Neuronal stem cell (in vitro differentiated cells): ENCODE data around the gene RUNDC1. TPM values are rescaled to one million over a fixed set of nuclear protein-coding genes. Genes with fewer than 3 reads are reported as not detected.

Experiments used
- DNase-seq: peaks from one replicate; pipeline ENCODE4 v3.0.0-alpha.2; 2013; ENCODE audit warnings: low spot score
- H2AFZ ChIP-seq: one replicate; pipeline ENCODE4 v1.6.1; 2013; ENCODE audit warnings: mild to moderate bottlenecking, low read length, inconsistent platforms
- H2AK5ac ChIP-seq: 2 replicates; pipeline ENCODE4 v1.6.1; 2013; ENCODE audit warnings: low read depth, mild to moderate bottlenecking, inconsistent platforms, low read length, moderate library complexity, mixed read lengths
- H2BK120ac ChIP-seq: 2 replicates; pipeline ENCODE4 v1.6.1; 2013; ENCODE audit warnings: low read depth, mild to moderate bottlenecking, inconsistent platforms, low read length, moderate library complexity, mixed read lengths
- H2BK12ac ChIP-seq: one replicate; pipeline ENCODE4 v1.6.1; 2013; ENCODE audit warnings: low read length, inconsistent platforms
- H2BK15ac ChIP-seq: 2 replicates; pipeline ENCODE4 v1.6.1; 2013; ENCODE audit warnings: mild to moderate bottlenecking, low read length, inconsistent platforms, mixed read lengths
- H2BK5ac ChIP-seq: one replicate; pipeline ENCODE4 v1.6.1; 2013; ENCODE audit warnings: inconsistent platforms, mild to moderate bottlenecking, low read length, moderate library complexity
- H3K14ac ChIP-seq: one replicate; pipeline ENCODE4 v1.6.1; 2013; ENCODE audit warnings: low read length, inconsistent platforms
- H3K18ac ChIP-seq: 2 replicates; pipeline ENCODE4 v1.6.1; 2013; ENCODE audit warnings: low read length, inconsistent platforms
- H3K23ac ChIP-seq: 2 replicates; pipeline ENCODE4 v1.6.1; 2013; ENCODE audit warnings: low read depth, mild to moderate bottlenecking, mixed read lengths, low read length, inconsistent platforms; ENCODE audit not compliant: poor library complexity
- H3K27ac ChIP-seq: replicated peaks from 3 replicates; pipeline ENCODE4 v1.5.1; 2013; ENCODE audit warnings: low read length, inconsistent platforms
- H3K27me3 ChIP-seq, 3 experiments: 2 replicates each; pipeline ENCODE4 v1.6.1; 2013; ENCODE audit warnings: low read length in 3 of 3, mild to moderate bottlenecking in 2 of 3, inconsistent platforms in 1 of 3, low read depth in 1 of 3, mixed read lengths in 1 of 3, moderate library complexity in 1 of 3; ENCODE audit not compliant: control insufficient read depth in 3 of 3, insufficient read depth in 3 of 3
- H3K36me3 ChIP-seq, 2 donors: replicated peaks in 1 of 2; 2 replicates each; pipeline ENCODE4 v1.6.1; 2013; ENCODE audit warnings: low read length in 2 of 2; ENCODE audit not compliant: control insufficient read depth in 2 of 2, insufficient read depth in 2 of 2
- H3K4ac ChIP-seq: 2 replicates; pipeline ENCODE4 v1.6.1; 2013; ENCODE audit warnings: inconsistent platforms, mild to moderate bottlenecking, low read length, moderate library complexity
- H3K4me1 ChIP-seq, 2 donors: 1 replicate in 1 of 2; 2 replicates in 1 of 2; pipeline ENCODE4 v1.6.1; 2013; ENCODE audit warnings: low read length in 2 of 2, low read depth in 1 of 2; ENCODE audit not compliant: control insufficient read depth in 2 of 2, insufficient read depth in 1 of 2
- H3K4me2 ChIP-seq: one replicate; pipeline ENCODE4 v1.6.1; 2013; ENCODE audit warnings: mild to moderate bottlenecking, low read length, inconsistent platforms; ENCODE audit not compliant: insufficient read depth, poor library complexity, severe bottlenecking
- H3K4me3 ChIP-seq, 2 donors: 2 replicates each; pipeline ENCODE4 v1.5.1; 2013; ENCODE audit warnings: low read length in 2 of 2, mild to moderate bottlenecking in 2 of 2, inconsistent platforms in 1 of 2, moderate library complexity in 1 of 2
- H3K79me1 ChIP-seq: one replicate; pipeline ENCODE4 v1.6.1; 2013; ENCODE audit warnings: low read depth, mild to moderate bottlenecking, inconsistent platforms, low read length, moderate library complexity
- H3K9ac ChIP-seq: one replicate; pipeline ENCODE4 v1.6.1; 2013; ENCODE audit warnings: mild to moderate bottlenecking, low read depth, low read length, inconsistent platforms; ENCODE audit not compliant: poor library complexity
- H3K9me3 ChIP-seq, 2 donors: replicated peaks in 1 of 2; 2 replicates each; pipeline versions ENCODE3 to v1.6.1; 2013; ENCODE audit warnings: low read length in 2 of 2, mild to moderate bottlenecking in 2 of 2, inconsistent platforms in 1 of 2, low read depth in 1 of 2, mixed read lengths in 1 of 2, moderate library complexity in 1 of 2; ENCODE audit not compliant: control insufficient read depth in 2 of 2, insufficient read depth in 1 of 2
- H4K8ac ChIP-seq: one replicate; pipeline ENCODE4 v1.6.1; 2013; ENCODE audit warnings: low read depth, mild to moderate bottlenecking, inconsistent platforms, low read length, moderate library complexity
- H4K91ac ChIP-seq: one replicate; pipeline ENCODE4 v1.6.1; 2013; ENCODE audit warnings: low read length, low read depth, mild to moderate bottlenecking, inconsistent platforms; ENCODE audit not compliant: poor library complexity
- WGBS, 2 donors: extraction: QIAGEN DNeasy Blood & Tissue Kit; methylation state at CpG; one replicate each; pipeline ENCODE4 v1.1.7; 2013; ENCODE audit warnings: missing lambda C conversion rate in 2 of 2, mixed read lengths in 1 of 2; ENCODE audit not compliant: insufficient read length in 2 of 2, insufficient replicate concordance in 1 of 2; ENCODE audit errors: extremely low coverage in 2 of 2; 5-methylcytosine and 5-hydroxymethylcytosine counted together
- polyA plus RNA-seq, 2 experiments: library from polyadenylated mRNA; stranded (reverse); fragments of 200-250 nt; gene quantifications; one replicate each; pipeline ENCODE4 v1.2.3, GENCODE V29; 2013

The RUNDC1 gene
- polyA plus RNA-seq (2013, experiment 1 of 2) = 7.7 TPM
- polyA plus RNA-seq (2013, experiment 2 of 2) = 7.3 TPM

GRCh38 chr17:42980274-42980765 lies at the start of gene RUNDC1:
Gene RUNDC1, plus strand, starts transcription at chr17:42980565. Its CDS starts 12 bp downstream, at chr17:42980577.
- Histone ChIP-seq H4K91ac (peak within 1 kb of the TSS; percentile 72), H3K14ac (peak within 1 kb of the TSS; percentile 89), H3K18ac (peak within 1 kb of the TSS; percentile 91), H3K79me1 (peaks cover 10% of the 10 kb centered on the region), H2BK120ac (peak within 1 kb of the TSS; percentile 87), H3K4me2 (peak within 1 kb of the TSS; percentile 96), H2BK12ac (peak within 1 kb of the TSS; percentile 22), H3K9ac (peak within 1 kb of the TSS; percentile 98), H2AFZ (peak within 1 kb of the TSS; percentile 86), H4K8ac (no peak within 1 kb of the TSS), H3K4me3 (peak within 1 kb of the TSS; percentile 59 to 97), H3K27ac (peak within 1 kb of the TSS; percentile 59), H3K23ac (peak within 1 kb of the TSS; percentile 99), H3K4ac (peak within 1 kb of the TSS; percentile 37), H3K4me1 (peaks cover 2 to 12% of the 10 kb centered on the region in 2 donors), H3K27me3 (no peaks in the 10 kb centered on the region), H2BK15ac (no peak within 1 kb of the TSS), H3K36me3 (peaks cover 2 to 16% of the 10 kb centered on the region in 2 donors), H2BK5ac (peak within 1 kb of the TSS; percentile 75), H2AK5ac (peak within 1 kb of the TSS; percentile 81), H3K9me3 (peaks cover 0 to 3% of the 10 kb centered on the region in 2 donors)
- WGBS, 2 donors = no CpG with 5 or more reads among the region's 39 CpGs
- DNase-seq = peak; percentile 91

- Histone ChIP-seq H2AFZ (no peak overlapping the region), H2AK5ac (no peak overlapping the region), H2BK5ac (no peak overlapping the region), H3K18ac (no peak overlapping the region), H3K27me3 (peaks cover 0 to 11% (median 0%) of the 10 kb centered on the region in 3 experiments), H3K9ac (no peak overlapping the region), H3K4me1 (no peaks in the 10 kb centered on the region), H3K27ac (no peak overlapping the region), H3K14ac (no peak overlapping the region), H4K91ac (no peak overlapping the region), H3K4me3 (no peak overlapping the region), H3K36me3 (no peaks in the 10 kb centered on the region), H2BK120ac (no peak overlapping the region), H2BK15ac (no peak overlapping the region), H4K8ac (no peak overlapping the region), H3K4me2 (no peak overlapping the region), H3K9me3 (no peaks in the 10 kb centered on the region), H3K4ac (no peak overlapping the region), H3K23ac (no peak overlapping the region), H2BK12ac (no peak overlapping the region), H3K79me1 (no peaks in the 10 kb centered on the region)
- peak; percentile 52 for DNase-seq
- WGBS, 2 donors = no CpG with 5 or more reads among the region's 9 CpGs
Observed at GRCh38 chr17:42937712-42938596, 42.4 kb upstream of the RUNDC1 start.

- Histone ChIP-seq H4K8ac (no peak overlapping the region), H2BK5ac (no peak overlapping the region), H3K14ac (no peak overlapping the region), H2BK15ac (no peak overlapping the region), H3K27me3 (no peaks in the 10 kb centered on the region), H2AK5ac (no peak overlapping the region), H3K9me3 (no peaks in the 10 kb centered on the region), H4K91ac (no peak overlapping the region), H3K18ac (no peak overlapping the region), H3K4ac (no peak overlapping the region), H3K79me1 (no peaks in the 10 kb centered on the region), H2BK12ac (no peak overlapping the region), H2BK120ac (no peak overlapping the region), H3K4me3 (no peak overlapping the region), H2AFZ (no peak overlapping the region), H3K4me2 (no peak overlapping the region), H3K23ac (no peak overlapping the region), H3K4me1 (no peaks in the 10 kb centered on the region), H3K9ac (no peak overlapping the region), H3K36me3 (peaks cover 0 to 8% of the 10 kb centered on the region in 2 donors), H3K27ac (no peak overlapping the region)
- 100% methylated on average over 1 of the region's 3 CpGs for WGBS, 2 donors
- no peak for DNase-seq
Observed at GRCh38 chr17:42944211-42944610, 36.2 kb upstream of the RUNDC1 start.

GRCh38 chr17:42946812-42947211 lies 33.6 kb upstream of the RUNDC1 start:
- no peak overlapping the region for H3K4me2 ChIP-seq
- H2BK12ac ChIP-seq = no peak overlapping the region
- no peak for DNase-seq
- H3K14ac ChIP-seq = no peak overlapping the region
- no peaks in the 10 kb centered on the region for H3K27me3 ChIP-seq
- no peak overlapping the region for H3K4ac ChIP-seq
- no peak overlapping the region for H3K27ac ChIP-seq
- no peaks in the 10 kb centered on the region for H3K79me1 ChIP-seq
- H3K9me3 ChIP-seq = no peaks in the 10 kb centered on the region
- no peak overlapping the region for H3K18ac ChIP-seq
- no peak overlapping the region for H2AFZ ChIP-seq
- H3K23ac ChIP-seq = no peak overlapping the region
- H2BK15ac ChIP-seq = no peak overlapping the region
- no peak overlapping the region for H2BK5ac ChIP-seq
- no CpG with 5 or more reads among the region's 1 CpG for WGBS, 2 donors
- H3K4me3 ChIP-seq = no peak overlapping the region
- peaks cover 8 to 34% of the 10 kb centered on the region in 2 donors for H3K36me3 ChIP-seq
- H2BK120ac ChIP-seq = no peak overlapping the region
- H3K9ac ChIP-seq = no peak overlapping the region
- H3K4me1 ChIP-seq = no peaks in the 10 kb centered on the region
- no peak overlapping the region for H2AK5ac ChIP-seq
- no peak overlapping the region for H4K8ac ChIP-seq
- no peak overlapping the region for H4K91ac ChIP-seq
